GM12892 (cell line): ENCODE results near the gene DLG1.
A peak's percentile ranks its signal among the peaks of the same experiment; 100 is the strongest.

Source experiments
- DNase-seq: peaks from one replicate; pipeline ENCODE4 v3.0.0; 2011; ENCODE audit not compliant: insufficient read length
- FAIRE-seq: peaks from 2 replicates; lab custom pipeline; 2011; peaks lifted over from hg19 to GRCh38; lab: Jason Lieb, UNC
- POLR2A ChIP-seq: IDR thresholded peaks from 2 replicates; pipeline ENCODE4 v1.6.1; 2011; ENCODE audit warnings: low read depth, low read length, control low read depth
- POLR2AphosphoS5 ChIP-seq: IDR thresholded peaks from 2 replicates; pipeline ENCODE4 v1.6.1; 2011; ENCODE audit warnings: low read depth, low read length, control low read depth
- TAF1 ChIP-seq: IDR thresholded peaks from 2 replicates; pipeline ENCODE4 v1.6.1; 2011; ENCODE audit warnings: low read depth, mild to moderate bottlenecking, control low read depth, low read length, borderline replicate concordance

The DLG1 gene

DNA sequence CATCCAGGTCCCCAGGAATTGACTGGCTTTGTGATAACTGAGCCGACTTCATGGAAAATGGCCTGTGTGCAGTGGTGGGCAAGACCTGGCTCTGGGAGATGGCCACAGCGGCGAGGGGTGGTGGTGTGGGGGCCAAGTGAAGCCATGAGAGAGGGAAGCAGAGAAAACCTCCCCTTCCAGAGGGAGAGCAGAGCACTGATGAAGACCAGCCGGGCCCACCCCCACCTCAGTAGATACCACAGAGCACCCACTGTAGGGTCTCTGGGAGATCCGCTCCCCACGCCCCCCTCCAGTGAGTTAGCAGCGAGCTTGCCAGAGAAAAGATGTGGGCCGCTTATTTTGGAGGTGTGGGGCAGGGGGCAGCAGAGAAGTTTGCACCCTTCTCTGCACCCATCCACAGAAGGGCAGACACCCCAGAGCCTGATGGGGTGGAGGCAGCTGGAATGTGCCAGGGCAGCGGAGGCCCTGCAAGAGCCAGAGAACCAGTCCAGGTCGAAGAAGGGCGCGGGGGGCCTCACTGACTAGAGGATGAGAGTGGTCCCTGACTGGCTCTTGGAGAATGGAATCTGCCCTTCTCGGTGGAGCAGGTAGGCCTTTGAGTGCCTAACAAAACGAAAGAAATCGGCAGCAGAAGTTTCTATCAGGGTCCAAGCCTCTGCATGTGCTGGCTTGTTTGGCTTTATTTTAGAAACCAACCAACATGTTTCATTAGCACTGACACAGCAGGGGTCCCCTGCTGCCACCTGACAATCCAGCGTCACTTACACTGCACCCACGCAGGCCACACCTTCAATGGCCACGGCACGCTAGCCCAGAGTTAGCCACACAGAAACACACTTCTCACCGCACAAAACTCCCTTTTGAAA, 297.1 kb downstream of the DLG1 start:
- no peak for TF ChIP-seq TAF1
- peak; percentile 0; the same call in 1 of the 2 replicates for TF ChIP-seq POLR2A
- TF ChIP-seq POLR2AphosphoS5, result peak; percentile 2; the same call in 1 of the 2 replicates
- DNase-seq (no peak), FAIRE-seq (peak; percentile 75)

GRCh38 chr3:197000211-197000610, 298.2 kb downstream of the DLG1 start:
- TF ChIP-seq TAF1 (no peak), POLR2AphosphoS5 (no peak), POLR2A (no peak)
- DNase-seq, result no peak
- no peak for FAIRE-seq

GRCh38 chr3:196998966-196999760, 299.2 kb downstream of the DLG1 start:
- FAIRE-seq (no peak), DNase-seq (no peak)
- TF ChIP-seq POLR2A, result no peak
- no peak for TF ChIP-seq TAF1
- no peak for TF ChIP-seq POLR2AphosphoS5

DNA sequence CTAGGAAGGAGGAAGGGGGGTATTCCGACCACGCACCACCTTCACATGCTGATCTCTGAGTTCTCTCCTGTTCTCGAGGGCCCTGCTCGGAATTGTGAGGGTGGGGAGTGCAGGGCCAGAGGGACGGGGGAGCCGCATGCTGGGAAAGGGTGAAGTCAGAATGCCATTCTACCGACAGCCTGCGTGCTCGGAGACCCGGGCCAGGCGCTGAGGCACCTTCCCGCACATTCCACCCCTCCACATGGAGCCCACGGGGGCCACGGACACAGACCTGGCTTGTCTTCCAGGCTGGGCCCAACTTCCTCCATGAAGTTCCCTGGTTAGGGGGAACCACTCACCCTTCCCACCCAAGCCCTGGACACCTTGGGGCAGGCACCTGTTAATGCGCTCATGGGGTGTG, 301.1 kb downstream of the DLG1 start:
- FAIRE-seq, result no peak
- TF ChIP-seq TAF1 (no peak), POLR2A (no peak), POLR2AphosphoS5 (no peak)
- no peak for DNase-seq

DNA sequence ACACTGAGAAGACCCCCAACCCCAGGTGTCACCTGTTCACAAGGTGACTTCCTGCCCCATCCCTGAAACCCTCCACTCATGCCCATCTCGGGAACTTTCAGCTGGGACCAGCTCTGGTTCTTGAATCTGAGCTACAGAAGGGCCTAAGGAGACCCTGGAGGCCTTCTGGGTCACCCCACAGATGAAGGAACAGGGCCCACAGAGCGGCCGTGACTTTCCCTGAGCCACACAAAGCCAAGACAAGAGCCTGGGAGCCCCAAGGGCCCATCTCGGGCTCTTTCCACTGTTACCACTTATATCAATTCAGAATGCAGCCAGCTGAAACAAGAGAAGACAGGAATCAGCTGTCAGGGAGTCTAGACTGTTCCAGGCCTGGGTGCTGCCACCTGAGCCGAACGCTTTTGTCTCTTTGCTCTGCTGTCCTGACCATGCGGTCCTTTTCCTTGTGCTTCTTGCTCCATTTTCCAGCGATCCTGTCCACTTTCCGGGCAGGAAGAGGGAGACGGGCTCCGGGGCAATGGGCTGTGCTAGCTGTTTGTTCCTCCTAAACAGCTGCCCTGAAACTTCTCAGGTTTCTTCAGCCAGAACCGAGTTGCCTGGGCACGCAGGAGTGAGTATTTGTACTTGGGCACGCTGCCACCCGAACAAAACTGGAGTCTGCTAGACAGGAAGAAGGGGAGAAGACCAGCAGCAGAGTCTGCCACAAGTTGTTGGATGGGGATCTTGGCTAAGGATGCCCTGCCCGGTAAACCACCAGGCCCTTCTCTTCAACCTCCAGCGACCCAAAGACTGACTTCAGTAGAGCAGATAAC, 301.8 kb downstream of the DLG1 start:
- FAIRE-seq (no peak), DNase-seq (no peak)
- no peak for TF ChIP-seq POLR2A
- TF ChIP-seq POLR2AphosphoS5, result no peak
- TF ChIP-seq TAF1, result no peak

GRCh38 chr3:196995646-196996355, 302.6 kb downstream of the DLG1 start:
- no peak for DNase-seq
- no peak for FAIRE-seq

GRCh38 chr3:196995027-196995426, 303.4 kb downstream of the DLG1 start:
- TF ChIP-seq POLR2AphosphoS5 (peak; percentile 36; the same call in 1 of the 2 replicates), POLR2A (no peak), TAF1 (no peak)
- FAIRE-seq (peak; percentile 50), DNase-seq (no peak)

More at GRCh38 chr3:196995646-196996355, 302.6 kb downstream of the DLG1 start:
- TF ChIP-seq TAF1 (no peak), POLR2A (no peak), POLR2AphosphoS5 (no peak)

GRCh38 chr3:196994056-196994455, 304.4 kb downstream of the DLG1 start:
- FAIRE-seq, result no peak

More at GRCh38 chr3:196994056-196994455, 304.4 kb downstream of the DLG1 start:
- DNase-seq, result no peak
- TF ChIP-seq TAF1, result no peak
- no peak for TF ChIP-seq POLR2A
- no peak for TF ChIP-seq POLR2AphosphoS5
